Measurements from ENCODE around the gene ZBTB33.

ZBTB33 gene

GRCh38 chrX:120264341-120264740 lies 13.7 kb downstream of the ZBTB33 start:
- no peak for DNase-seq (ENCODE audit: low spot score)

- DNase-seq (ENCODE audit: low spot score) = no peak
Observed at GRCh38 chrX:120269373-120270035, 18.9 kb downstream of the ZBTB33 start.

GRCh38 chrX:120270567-120270966 lies 20.0 kb downstream of the ZBTB33 start:
- no peak for DNase-seq (ENCODE audit: low spot score)

GRCh38 chrX:120271218-120271617 lies 20.6 kb downstream of the ZBTB33 start:
- DNase-seq (ENCODE audit: low spot score) = peak; percentile 76

- DNase-seq (ENCODE audit: low spot score) = no peak
Observed at GRCh38 chrX:120274145-120274544, 23.5 kb downstream of the ZBTB33 start.

- no peak for DNase-seq (ENCODE audit: low spot score)
Observed at GRCh38 chrX:120274958-120275357, 24.3 kb downstream of the ZBTB33 start.

GRCh38 chrX:120281021-120281624 lies 30.5 kb downstream of the ZBTB33 start:
- no peak for DNase-seq (ENCODE audit: low spot score)

GRCh38 chrX:120281761-120282160 lies 31.1 kb downstream of the ZBTB33 start:
- DNase-seq (ENCODE audit: low spot score) = no peak

- no peak for DNase-seq (ENCODE audit: low spot score)
Observed at GRCh38 chrX:120282697-120283096, 32.1 kb downstream of the ZBTB33 start.

- DNase-seq (ENCODE audit: low spot score) = no peak
Observed at GRCh38 chrX:120286733-120287512, 36.3 kb downstream of the ZBTB33 start.

- no peak for DNase-seq (ENCODE audit: low spot score)
Observed at GRCh38 chrX:120287513-120288112, 37.0 kb downstream of the ZBTB33 start.

- DNase-seq (ENCODE audit: low spot score) = no peak
Observed at GRCh38 chrX:120290107-120290506, 39.5 kb downstream of the ZBTB33 start.

GRCh38 chrX:120291211-120291610 lies 40.6 kb downstream of the ZBTB33 start:
- DNase-seq (ENCODE audit: low spot score) = no peak

- no peak for DNase-seq (ENCODE audit: low spot score)
Observed at GRCh38 chrX:120293015-120293414, 42.4 kb downstream of the ZBTB33 start.

GRCh38 chrX:120294651-120295050 lies 44.0 kb downstream of the ZBTB33 start:
- no peak for DNase-seq (ENCODE audit: low spot score)

- no peak for DNase-seq (ENCODE audit: low spot score)
Observed at GRCh38 chrX:120297923-120298322, 47.3 kb downstream of the ZBTB33 start.

GRCh38 chrX:120299928-120300327 lies 49.3 kb downstream of the ZBTB33 start:
- DNase-seq (ENCODE audit: low spot score) = no peak

GRCh38 chrX:120301497-120301896 lies 50.9 kb downstream of the ZBTB33 start:
- no peak for DNase-seq (ENCODE audit: low spot score)

GRCh38 chrX:120301960-120302359 lies 51.3 kb downstream of the ZBTB33 start:
- no peak for DNase-seq (ENCODE audit: low spot score)

- DNase-seq (ENCODE audit: low spot score) = no peak
Observed at GRCh38 chrX:120302434-120302833, 51.8 kb downstream of the ZBTB33 start.

- no peak for DNase-seq (ENCODE audit: low spot score)
Observed at GRCh38 chrX:120304256-120304655, 53.6 kb downstream of the ZBTB33 start.

GRCh38 chrX:120305531-120306141 lies 55.0 kb downstream of the ZBTB33 start:
- DNase-seq (ENCODE audit: low spot score) = peak; percentile 48

Data from SK-N-DZ (cell line).